Right atrium auricular region (tissue), 2 donors: ENCODE data around the gene PTPRA. TPM values are rescaled to one million over a fixed set of nuclear protein-coding genes. Genes with fewer than 3 reads are reported as not detected.
A peak's percentile ranks its signal among the peaks of the same experiment; 100 is the strongest.

Source experiments
- DNase-seq: peaks from one replicate; pipeline ENCODE4 v3.0.0-alpha.2; 2019; ENCODE audit warnings: low spot score
- H3K27ac ChIP-seq, 2 donors: fragments of 200-600 bp; sonication (generic); 1 replicate in 1 of 2; 2 replicates in 1 of 2; pipeline ENCODE4 v1.5.1; 2016 to 2019
- H3K27me3 ChIP-seq, 2 donors: fragments of 200-600 bp; sonication (generic); one replicate each; pipeline versions ENCODE4 v1.5.1 to v1.6.0; 2017 to 2019
- H3K36me3 ChIP-seq: fragments of 200-600 bp; sonication (generic); one replicate; pipeline ENCODE4 v1.5.1; 2016
- H3K4me1 ChIP-seq, 2 donors: fragments of 200-600 bp; sonication (generic); one replicate each; pipeline versions ENCODE4 v1.5.1 to v1.6.0; 2017 to 2019
- H3K4me3 ChIP-seq, 2 donors: fragments of 200-600 bp; sonication (generic); 1 replicate in 1 of 2; 2 replicates in 1 of 2; pipeline ENCODE4 v1.5.1; 2017 to 2019; ENCODE audit warnings: mild to moderate bottlenecking in 1 of 2, moderate library complexity in 1 of 2
- H3K9me3 ChIP-seq, 2 donors: fragments of 200-600 bp; sonication (generic); one replicate each; pipeline ENCODE4 v1.5.1; 2019
- CTCF ChIP-seq, 2 donors: fragments of 200-600 bp; sonication (generic); IDR thresholded peaks; one replicate each; pipeline ENCODE4 v1.5.1; 2019; ENCODE audit warnings: antibody characterized with exemption in 2 of 2
- total RNA-seq, 2 donors: library from RNA; depleted of rRNA; stranded (reverse); fragments of >200 nt; gene quantifications; one replicate each; pipeline ENCODE4 v1.1.0, GENCODE V29; 2016

Gene PTPRA
- total RNA-seq, 2 donors from 2014 or later: 32.8 to 46.0 TPM

- Histone ChIP-seq H3K4me1 (peaks cover 0 to 17% of the 10 kb centered on the region in 2 donors), H3K36me3 (no peaks in the 10 kb centered on the region), H3K4me3 (no peak overlapping the region), H3K27ac (no peak overlapping the region), H3K9me3 (no peaks in the 10 kb centered on the region), H3K27me3 (peaks cover 0 to 5% of the 10 kb centered on the region in 2 donors)
- no peak for TF ChIP-seq CTCF (IDR thresholded peaks at IDR 0.05)
- no peak for DNase-seq
Measured at GRCh38 chr20:3068075-3068474, 194.8 kb downstream of the PTPRA start.

DNA sequence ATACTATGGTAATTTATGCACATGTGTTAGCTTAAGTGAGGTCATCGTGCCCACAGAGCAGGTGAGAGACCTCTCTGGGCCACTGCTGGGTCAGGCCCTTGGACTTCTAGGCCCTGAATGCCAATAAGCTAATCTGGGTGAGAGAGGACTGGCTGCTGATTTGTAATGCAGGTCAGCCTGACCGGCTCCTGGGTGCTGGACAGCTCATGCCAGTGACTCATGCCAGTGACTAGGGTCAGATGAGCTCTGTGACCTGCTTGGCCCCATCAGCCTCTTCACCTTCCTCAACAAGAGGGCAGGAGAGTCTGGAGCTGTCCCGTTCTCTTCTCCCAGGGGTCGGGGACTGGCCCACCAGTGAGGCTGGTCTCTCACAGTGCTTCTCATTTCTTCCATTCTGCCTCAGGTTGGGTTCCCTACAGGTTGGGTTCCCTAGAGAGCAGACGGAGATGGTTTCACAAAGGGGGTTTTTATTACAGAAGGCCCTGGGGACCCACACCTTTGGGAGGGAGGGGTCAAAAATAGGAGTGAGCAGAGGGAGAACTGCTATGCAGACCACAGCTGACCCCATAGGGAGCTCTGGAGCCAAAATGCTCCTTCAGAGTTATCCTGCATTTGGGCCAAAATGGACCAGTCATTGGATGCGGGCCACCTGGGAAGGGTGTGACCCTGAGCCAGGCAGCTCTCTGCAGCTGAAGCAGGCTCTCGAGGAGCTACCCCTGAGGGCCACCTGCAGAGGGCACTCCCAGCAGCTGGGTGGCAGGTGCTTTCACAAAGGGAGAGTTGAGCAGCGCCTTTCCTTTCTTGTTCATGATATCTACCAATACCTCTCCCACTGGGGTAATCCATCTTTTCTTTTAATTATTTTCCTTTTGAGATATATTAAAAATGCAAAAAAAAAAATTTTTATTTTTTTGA lies 196.0 kb downstream of the PTPRA start:
- TF ChIP-seq CTCF (IDR thresholded peaks at IDR 0.05): no peak
- Histone ChIP-seq H3K27ac (no peak overlapping the region), H3K4me1 (peaks cover 0 to 17% of the 10 kb centered on the region in 2 donors), H3K4me3 (no peak overlapping the region), H3K9me3 (no peaks in the 10 kb centered on the region), H3K36me3 (no peaks in the 10 kb centered on the region), H3K27me3 (peaks cover 0 to 5% of the 10 kb centered on the region in 2 donors)
- DNase-seq: no peak

GRCh38 chr20:3070725-3071124 lies 197.4 kb downstream of the PTPRA start:
- Histone ChIP-seq H3K9me3 (no peaks in the 10 kb centered on the region), H3K27me3 (peaks cover 0 to 5% of the 10 kb centered on the region in 2 donors), H3K4me1 (peaks cover 0 to 17% of the 10 kb centered on the region in 2 donors), H3K36me3 (no peaks in the 10 kb centered on the region), H3K27ac (no peak overlapping the region), H3K4me3 (no peak overlapping the region)
- DNase-seq: no peak
- no peak for TF ChIP-seq CTCF (IDR thresholded peaks at IDR 0.05)

GRCh38 chr20:3071266-3071609 lies 198.0 kb downstream of the PTPRA start:
- no peak for TF ChIP-seq CTCF (IDR thresholded peaks at IDR 0.05)
- no peak for DNase-seq
- H3K4me3 ChIP-seq: peak overlapping the region; percentile 33 to 59
- no peaks in the 10 kb centered on the region for H3K36me3 ChIP-seq
- no peaks in the 10 kb centered on the region for H3K9me3 ChIP-seq
- peaks cover 0 to 5% of the 10 kb centered on the region in 2 donors for H3K27me3 ChIP-seq
- no peak overlapping the region for H3K27ac ChIP-seq
- H3K4me1 ChIP-seq: peaks cover 0 to 17% of the 10 kb centered on the region in 2 donors

GRCh38 chr20:3071610-3072529 lies 198.6 kb downstream of the PTPRA start, which contains the start of gene OXT:
TSS of gene OXT (plus strand) at chr20:3071620. CDS start at chr20:3071656, 36 bp downstream.
- no peaks in the 10 kb centered on the region for H3K36me3 ChIP-seq
- H3K27me3 ChIP-seq: peaks cover 0 to 5% of the 10 kb centered on the region in 2 donors
- H3K9me3 ChIP-seq: no peaks in the 10 kb centered on the region
- peaks cover 0 to 17% of the 10 kb centered on the region in 2 donors for H3K4me1 ChIP-seq
- peak within 1 kb of the TSS; percentile 33 to 59 for H3K4me3 ChIP-seq
- TF ChIP-seq CTCF (IDR thresholded peaks at IDR 0.05): no peak
- DNase-seq: no peak
- H3K27ac ChIP-seq: no peak within 1 kb of the TSS
